Loucy (cell line): ENCODE measurements around the gene NPB.

ENCODE experiments used
- H2AFZ ChIP-seq: fragments of 200-600 bp; sonication (generic); 2 replicates; pipeline ENCODE4 v1.6.0; 2016; ENCODE audit warnings: antibody characterized with exemption, mild to moderate bottlenecking, low read length, moderate library complexity
- H3F3A ChIP-seq: fragments of 200-600 bp; 2 replicates; pipeline ENCODE4 v1.6.0; 2016; ENCODE audit warnings: antibody characterized with exemption, low read depth, mild to moderate bottlenecking
- H3K27me3 ChIP-seq: fragments of 200-600 bp; sonication (generic); 2 replicates; pipeline ENCODE4 v1.6.1; 2014; ENCODE audit warnings: low read length, mild to moderate bottlenecking; ENCODE audit not compliant: insufficient read depth, poor library complexity, severe bottlenecking
- H3K36me3 ChIP-seq: fragments of 200-600 bp; sonication (generic); 2 replicates; pipeline ENCODE4 v1.6.1; 2016; ENCODE audit warnings: low read length; ENCODE audit not compliant: insufficient read depth
- H3K4me1 ChIP-seq: fragments of 200-600 bp; sonication (generic); 2 replicates; pipeline ENCODE4 v1.5.1; 2014; ENCODE audit warnings: low read length, mild to moderate bottlenecking; ENCODE audit not compliant: insufficient read depth, poor library complexity, severe bottlenecking
- H3K4me2 ChIP-seq: fragments of 200-600 bp; sonication (generic); 2 replicates; pipeline ENCODE4 v1.6.0; 2014; ENCODE audit warnings: antibody characterized with exemption, low read length, low read depth, mild to moderate bottlenecking; ENCODE audit not compliant: poor library complexity, severe bottlenecking
- H3K4me3 ChIP-seq: fragments of 200-600 bp; sonication (generic); 2 replicates; pipeline ENCODE4 v1.5.1; 2014; ENCODE audit warnings: low read length, mild to moderate bottlenecking, mixed read lengths; ENCODE audit not compliant: poor library complexity, severe bottlenecking
- H3K79me2 ChIP-seq: fragments of 200-600 bp; sonication (generic); 2 replicates; pipeline ENCODE4 v1.6.1; 2014; ENCODE audit warnings: low read length; ENCODE audit not compliant: insufficient read depth
- H3K9ac ChIP-seq: fragments of 200-600 bp; sonication (generic); 2 replicates; pipeline ENCODE4 v1.6.0; 2014; ENCODE audit warnings: mild to moderate bottlenecking, low read depth, low read length, moderate library complexity; ENCODE audit not compliant: poor library complexity, severe bottlenecking
- H3K9me2 ChIP-seq: fragments of 200-600 bp; sonication (generic); replicated peaks from 2 replicates; pipeline ENCODE4 v1.6.1; 2016; ENCODE audit warnings: low read depth, low read length, mixed read lengths
- H3K9me3 ChIP-seq: fragments of 200-600 bp; sonication (generic); 2 replicates; pipeline ENCODE4 v1.6.1; 2014; ENCODE audit warnings: mild to moderate bottlenecking, antibody characterized with exemption, low read length, low read depth; ENCODE audit not compliant: insufficient read depth
- H4K20me1 ChIP-seq: fragments of 200-600 bp; sonication (generic); 2 replicates; pipeline ENCODE4 v1.6.0; 2014; ENCODE audit warnings: antibody characterized with exemption, low read length, mild to moderate bottlenecking; ENCODE audit not compliant: insufficient read depth, poor library complexity, severe bottlenecking
- CTCF ChIP-seq: fragments of 200-600 bp; sonication (generic); conservative IDR thresholded peaks from 2 replicates; pipeline ENCODE4 v1.5.1; 2014; ENCODE audit warnings: mild to moderate bottlenecking, antibody characterized with exemption, low read length
- EZH2phosphoT487 ChIP-seq: fragments of 200-600 bp; IDR thresholded peaks from 2 replicates; pipeline ENCODE4 v1.6.1; 2018; ENCODE audit warnings: antibody characterized with exemption, mild to moderate bottlenecking, moderate library complexity, borderline replicate concordance

Gene NPB

DNA sequence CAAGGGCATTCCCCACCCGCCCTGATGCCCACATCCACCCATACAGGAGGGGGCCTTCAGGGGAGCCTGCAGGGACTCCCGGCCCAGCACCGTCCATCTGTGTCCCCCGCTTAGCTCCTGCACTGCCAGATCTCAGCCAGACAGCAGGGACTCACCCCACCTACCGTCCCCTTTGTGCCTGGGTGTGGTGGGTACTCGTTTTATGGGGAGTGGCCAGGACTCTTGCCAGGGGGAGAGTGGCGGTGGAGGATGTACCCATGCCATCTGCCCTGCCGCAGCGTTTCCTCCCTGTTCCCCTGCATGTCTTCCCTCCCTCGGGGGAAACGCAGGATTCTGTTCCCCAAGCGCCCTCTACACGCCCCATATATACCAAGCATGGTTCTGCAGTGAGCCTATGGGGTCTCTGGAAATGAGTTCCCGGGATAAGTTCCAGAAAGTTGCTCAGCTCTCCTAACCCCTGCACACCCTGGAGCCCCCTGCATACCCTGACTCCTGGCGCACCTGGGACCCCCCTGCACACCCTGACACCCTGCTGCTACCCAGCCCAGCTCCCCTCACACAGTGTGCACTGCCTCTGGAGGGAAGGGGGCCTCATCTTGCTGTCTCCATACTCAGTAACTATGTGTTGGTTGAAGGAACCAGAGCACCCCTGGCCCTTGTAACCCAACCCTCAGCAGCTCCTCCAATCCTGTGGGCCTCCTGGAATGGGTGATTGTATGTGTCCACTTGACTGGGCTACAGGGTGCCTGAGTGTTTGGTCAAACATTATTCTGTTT lies 29.7 kb downstream of the NPB start:
- TF ChIP-seq CTCF (no peak), EZH2phosphoT487 (no peak)
- H3K27me3 ChIP-seq, result no peaks in the 10 kb centered on the region

GRCh38 chr17:81932333-81932983 lies 30.4 kb downstream of the NPB start:
- Histone ChIP-seq H3K27me3 (no peaks in the 10 kb centered on the region), H3K79me2 (peaks cover 6% of the 10 kb centered on the region; the same call in 1 of the 2 replicates), H3F3A (no peaks in the 10 kb centered on the region), H3K4me2 (no peak overlapping the region), H2AFZ (no peak overlapping the region), H3K9me3 (no peaks in the 10 kb centered on the region), H3K9me2 (no peaks in the 10 kb centered on the region), H3K4me3 (no peak overlapping the region), H3K36me3 (no peaks in the 10 kb centered on the region), H3K9ac (no peak overlapping the region), H4K20me1 (no peaks in the 10 kb centered on the region), H3K4me1 (no peaks in the 10 kb centered on the region)
- TF ChIP-seq CTCF (no peak), EZH2phosphoT487 (no peak)

More for the DNA sequence above, 29.7 kb downstream of the NPB start:
- peaks cover under 1% of the 10 kb centered on the region for H3K4me1 ChIP-seq
- H3K9ac ChIP-seq, result no peak overlapping the region
- no peaks in the 10 kb centered on the region for H3K9me3 ChIP-seq
- no peak overlapping the region for H3K4me3 ChIP-seq
- no peaks in the 10 kb centered on the region for H3F3A ChIP-seq
- no peaks in the 10 kb centered on the region for H4K20me1 ChIP-seq
- H3K36me3 ChIP-seq, result no peaks in the 10 kb centered on the region
- H2AFZ ChIP-seq, result no peak overlapping the region
- H3K79me2 ChIP-seq, result peaks cover 8% of the 10 kb centered on the region
- H3K9me2 ChIP-seq, result no peaks in the 10 kb centered on the region
- no peak overlapping the region for H3K4me2 ChIP-seq

DNA sequence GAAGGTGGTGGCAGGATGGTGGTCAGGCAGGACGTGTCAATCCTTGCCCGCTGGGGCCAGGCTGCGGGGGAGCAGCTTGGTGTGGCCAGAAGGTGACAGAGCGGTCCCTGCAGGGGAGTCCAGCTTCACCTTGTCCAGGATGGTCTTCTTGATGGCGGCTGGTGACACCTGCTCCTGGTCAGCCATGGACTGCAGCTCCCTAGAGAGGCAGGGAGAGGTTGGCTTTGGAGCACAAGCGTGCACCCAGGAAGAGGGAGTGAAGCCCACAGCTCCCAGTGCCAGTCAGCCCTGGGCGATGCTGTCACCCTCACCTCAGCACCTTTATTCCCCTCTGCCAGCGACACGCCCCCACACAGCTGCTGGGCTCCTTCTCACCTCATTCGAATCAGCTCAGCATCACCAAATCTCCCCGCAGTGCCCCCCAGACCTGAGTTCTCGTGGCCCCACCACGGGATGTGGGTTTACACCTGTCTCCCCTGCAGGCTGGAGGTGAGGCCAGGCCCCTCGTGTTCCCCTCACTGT lies 31.2 kb downstream of the NPB start:
- no peaks in the 10 kb centered on the region for H3K27me3 ChIP-seq
- no peaks in the 10 kb centered on the region for H3K9me2 ChIP-seq
- TF ChIP-seq EZH2phosphoT487 (no peak), CTCF (no peak)
- no peaks in the 10 kb centered on the region for H4K20me1 ChIP-seq
- H3K4me2 ChIP-seq, result no peak overlapping the region
- H3K36me3 ChIP-seq, result no peaks in the 10 kb centered on the region
- no peak overlapping the region for H2AFZ ChIP-seq
- H3F3A ChIP-seq, result no peaks in the 10 kb centered on the region
- H3K4me3 ChIP-seq, result no peak overlapping the region
- no peaks in the 10 kb centered on the region for H3K4me1 ChIP-seq
- peaks cover 6% of the 10 kb centered on the region; the same call in 1 of the 2 replicates for H3K79me2 ChIP-seq
- H3K9ac ChIP-seq, result no peak overlapping the region
- no peaks in the 10 kb centered on the region for H3K9me3 ChIP-seq
